Neural progenitor cell (in vitro differentiated cells): Measurements from ENCODE around the gene ZNF592. TPM values are rescaled to one million over a fixed set of nuclear protein-coding genes. Genes with fewer than 3 reads are reported as not detected.
A peak's percentile ranks its signal among the peaks of the same experiment; 100 is the strongest.

Experiments used
- DNase-seq: peaks from one replicate; pipeline ENCODE4 v3.0.0-alpha.2; 2016; ENCODE audit warnings: low spot score
- H2AFZ ChIP-seq: fragments of 200-600 bp; sonication (generic); replicated peaks from 2 replicates; pipeline ENCODE4 v1.6.1; 2016; ENCODE audit warnings: antibody characterized with exemption
- H3F3A ChIP-seq: fragments of 200-600 bp; sonication (generic); 2 replicates; pipeline ENCODE4 v1.6.1; 2016; ENCODE audit warnings: antibody characterized with exemption, low read depth
- H3K27ac ChIP-seq: fragments of 200-600 bp; sonication (generic); 2 replicates; pipeline ENCODE4 v1.5.1; 2016; ENCODE audit warnings: mild to moderate bottlenecking
- H3K27me3 ChIP-seq: fragments of 200-600 bp; sonication (generic); 2 replicates; pipeline ENCODE4 v1.6.1; 2016; ENCODE audit warnings: mild to moderate bottlenecking, moderate library complexity
- H3K36me3 ChIP-seq: fragments of 200-600 bp; sonication (generic); 2 replicates; pipeline ENCODE4 v1.5.1; 2016
- H3K4me1 ChIP-seq: fragments of 200-600 bp; sonication (generic); 2 replicates; pipeline ENCODE4 v1.6.1; 2016; ENCODE audit warnings: mixed run types
- H3K4me2 ChIP-seq: fragments of 200-600 bp; sonication (generic); 2 replicates; pipeline ENCODE4 v1.6.1; 2016
- H3K4me3 ChIP-seq: fragments of 200-600 bp; sonication (generic); 2 replicates; pipeline ENCODE4 v1.5.1; 2016
- H3K79me2 ChIP-seq: fragments of 200-600 bp; sonication (generic); 2 replicates; pipeline ENCODE4 v1.6.1; 2016; ENCODE audit warnings: low read depth
- H3K9ac ChIP-seq: fragments of 200-600 bp; sonication (generic); 2 replicates; pipeline ENCODE4 v1.6.1; 2016
- H3K9me3 ChIP-seq: fragments of 200-600 bp; sonication (generic); 2 replicates; pipeline ENCODE4 v1.5.1; 2016; ENCODE audit warnings: low read depth
- H4K20me1 ChIP-seq: fragments of 200-600 bp; sonication (generic); 2 replicates; pipeline ENCODE4 v1.6.1; 2016; ENCODE audit warnings: low read depth
- H3K27ac Mint-ChIP-seq: 3 replicates; pipeline ENCODE4 v1.8.0; 2021; ENCODE audit warnings: mixed read lengths
- H3K27me3 Mint-ChIP-seq: 2 replicates; pipeline ENCODE4 v1.8.0; 2022; ENCODE audit warnings: low read depth, mild to moderate bottlenecking, inconsistent platforms, moderate library complexity, mixed read lengths; ENCODE audit not compliant: insufficient read depth
- H3K36me3 Mint-ChIP-seq: 3 replicates; pipeline ENCODE4 v1.8.0; 2021; ENCODE audit warnings: mixed read lengths
- H3K4me1 Mint-ChIP-seq: 3 replicates; pipeline ENCODE4 v1.8.0; 2021; ENCODE audit warnings: mixed read lengths
- H3K4me3 Mint-ChIP-seq: 3 replicates; pipeline ENCODE4 v1.8.0; 2021; ENCODE audit warnings: mild to moderate bottlenecking, moderate library complexity, mixed read lengths
- H3K9me3 Mint-ChIP-seq: 3 replicates; pipeline ENCODE4 v1.8.0; 2020; ENCODE audit warnings: mixed read lengths
- CTCF ChIP-seq: fragments of 200-600 bp; sonication (generic); IDR thresholded peaks from 2 replicates; pipeline ENCODE4 v1.5.1; 2017; ENCODE audit warnings: antibody characterized with exemption, mild to moderate bottlenecking
- EZH2 ChIP-seq: fragments of 200-600 bp; sonication (generic); IDR thresholded peaks from 2 replicates; pipeline ENCODE4 v1.6.1; 2017; ENCODE audit warnings: antibody characterized with exemption, mild to moderate bottlenecking, moderate library complexity
- EZH2phosphoT487 ChIP-seq: fragments of 200-600 bp; sonication (generic); IDR thresholded peaks from 2 replicates; pipeline ENCODE4 v1.6.1; 2017; ENCODE audit warnings: antibody characterized with exemption
- total RNA-seq: library from RNA; depleted of rRNA; stranded (reverse); fragments of >200 nt; gene quantifications from 2 replicates; pipeline ENCODE4 v1.2.3, GENCODE V29; 2015; ENCODE audit warnings: low replicate concordance

Gene ZNF592
- total RNA-seq, 1 donor from 2014 or later, result 5.8 TPM

DNA sequence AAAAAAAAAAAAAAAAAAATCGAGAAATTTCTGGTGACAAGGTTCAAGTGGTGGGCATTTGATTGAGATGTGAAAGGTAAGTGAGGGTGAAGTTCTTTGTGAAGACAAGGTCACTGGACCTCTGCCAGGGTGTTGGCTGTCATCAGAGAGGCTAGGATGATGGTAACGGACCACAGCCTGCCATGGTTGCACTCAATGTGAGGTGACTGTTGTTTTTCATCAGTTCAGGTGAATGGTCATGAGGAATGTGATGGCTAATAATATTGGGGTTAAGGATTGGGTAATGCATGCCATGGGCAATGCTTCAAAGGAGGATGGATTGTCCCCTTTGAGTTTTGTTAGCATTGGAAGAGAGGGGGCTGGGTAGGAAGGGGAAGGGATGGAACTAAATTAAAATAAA is 64.5 kb downstream of the ZNF592 start:
- peaks cover 15% of the 10 kb centered on the region for H3K27me3 Mint-ChIP-seq
- no peaks in the 10 kb centered on the region for H4K20me1 ChIP-seq
- peaks cover 17% of the 10 kb centered on the region for H3K4me1 ChIP-seq
- DNase-seq, result no peak
- no peaks in the 10 kb centered on the region for H3K9me3 ChIP-seq
- peaks cover 10% of the 10 kb centered on the region for H3F3A ChIP-seq
- H3K36me3 Mint-ChIP-seq, result peaks cover 6% of the 10 kb centered on the region
- TF ChIP-seq EZH2phosphoT487 (no peak), CTCF (no peak), EZH2 (no peak)
- no peak overlapping the region for H3K27ac ChIP-seq
- no peak overlapping the region for H3K4me3 ChIP-seq
- H3K4me3 Mint-ChIP-seq, result no peak overlapping the region
- H3K9me3 Mint-ChIP-seq, result peaks cover 2% of the 10 kb centered on the region
- H3K9ac ChIP-seq, result no peak overlapping the region
- peak overlapping the region; percentile 79 for H3K27ac Mint-ChIP-seq
- no peaks in the 10 kb centered on the region for H3K79me2 ChIP-seq
- no peaks in the 10 kb centered on the region for H3K27me3 ChIP-seq
- no peak overlapping the region for H3K4me2 ChIP-seq
- H2AFZ ChIP-seq, result no peak overlapping the region
- no peaks in the 10 kb centered on the region for H3K36me3 ChIP-seq
- peaks cover 18% of the 10 kb centered on the region for H3K4me1 Mint-ChIP-seq

- Histone ChIP-seq H3K4me1 (peaks cover 22% of the 10 kb centered on the region), H3K4me3 (no peak overlapping the region), H3K36me3 (no peaks in the 10 kb centered on the region), H4K20me1 (no peaks in the 10 kb centered on the region), H3K4me2 (no peak overlapping the region), H3K27me3 (no peaks in the 10 kb centered on the region), H3K79me2 (no peaks in the 10 kb centered on the region), H3K9ac (no peak overlapping the region), H3K27ac (no peak overlapping the region), H3K9me3 (no peaks in the 10 kb centered on the region), H2AFZ (no peak overlapping the region), H3F3A (peaks cover 14% of the 10 kb centered on the region)
- H3K4me3 Mint-ChIP-seq, result no peak overlapping the region
- no peak overlapping the region for H3K27ac Mint-ChIP-seq
- H3K36me3 Mint-ChIP-seq, result peaks cover 6% of the 10 kb centered on the region
- H3K4me1 Mint-ChIP-seq, result peaks cover 23% of the 10 kb centered on the region
- peaks cover 15% of the 10 kb centered on the region for H3K27me3 Mint-ChIP-seq
- TF ChIP-seq EZH2phosphoT487 (no peak), EZH2 (no peak), CTCF (no peak)
- DNase-seq, result no peak
- H3K9me3 Mint-ChIP-seq, result peaks cover 2% of the 10 kb centered on the region
Measured at GRCh38 chr15:84813435-84813834, 65.0 kb downstream of the ZNF592 start.

- H3K27ac Mint-ChIP-seq, result no peak overlapping the region
- H3K36me3 Mint-ChIP-seq, result peaks cover 6% of the 10 kb centered on the region
- Histone ChIP-seq H3K4me2 (no peak overlapping the region), H3K27me3 (no peaks in the 10 kb centered on the region), H3F3A (peaks cover 19% of the 10 kb centered on the region), H2AFZ (no peak overlapping the region), H3K36me3 (no peaks in the 10 kb centered on the region), H3K4me1 (peaks cover 22% of the 10 kb centered on the region), H3K9me3 (no peaks in the 10 kb centered on the region), H3K9ac (no peak overlapping the region), H3K4me3 (no peak overlapping the region), H4K20me1 (no peaks in the 10 kb centered on the region), H3K79me2 (no peaks in the 10 kb centered on the region), H3K27ac (no peak overlapping the region)
- H3K9me3 Mint-ChIP-seq, result peaks cover 2% of the 10 kb centered on the region
- no peak for DNase-seq
- TF ChIP-seq CTCF, result no peak
- no peak for TF ChIP-seq EZH2
- no peak for TF ChIP-seq EZH2phosphoT487
- H3K4me1 Mint-ChIP-seq, result peaks cover 23% of the 10 kb centered on the region
- no peak overlapping the region for H3K4me3 Mint-ChIP-seq
- peaks cover 15% of the 10 kb centered on the region for H3K27me3 Mint-ChIP-seq
Measured at GRCh38 chr15:84813931-84814330, 65.5 kb downstream of the ZNF592 start.
